Measurements from ENCODE around the gene FAHD1. TPM values are rescaled to one million over a fixed set of nuclear protein-coding genes. Genes with fewer than 3 reads are reported as not detected.

The FAHD1 gene
- total RNA-seq (22.5 TPM), polyA plus RNA-seq (23.6 TPM)
- long read RNA-seq, donor 1, partial matches to known transcripts = 0 of 2 reads
- long read RNA-seq, donor 1, other reads (novel, unspliced or antisense) = 0 of 2 reads
- long read RNA-seq, donor 2 = 0 reads
- long read RNA-seq, donor 3, transcript FAHD1-203 (1 exons, 1,974 nt) = major isoform, 31 of 31 reads
- long read RNA-seq, donor 3, partial matches to known transcripts = 0 of 31 reads
- long read RNA-seq, donor 3, other reads (novel, unspliced or antisense) = 0 of 31 reads
- long read RNA-seq, donor 4, transcript FAHD1-203 (1 exons, 1,974 nt) = major isoform, 13 of 13 reads
- long read RNA-seq, donor 4, partial matches to known transcripts = 0 of 13 reads
- long read RNA-seq, donor 4, other reads (novel, unspliced or antisense) = 0 of 13 reads
- long read RNA-seq, donor 5, transcript FAHD1-203 (1 exons, 1,974 nt) = major isoform, 43 of 43 reads
- long read RNA-seq, donor 5, partial matches to known transcripts = 0 of 43 reads
- long read RNA-seq, donor 5, other reads (novel, unspliced or antisense) = 0 of 43 reads
- long read RNA-seq, donor 6, transcript FAHD1-203 (1 exons, 1,974 nt) = major isoform, 13 of 13 reads
- long read RNA-seq, donor 6, partial matches to known transcripts = 0 of 13 reads
- long read RNA-seq, donor 6, other reads (novel, unspliced or antisense) = 0 of 13 reads
- long read RNA-seq, donor 7, transcript FAHD1-203 (1 exons, 1,974 nt) = major isoform, 21 of 21 reads
- long read RNA-seq, donor 7, partial matches to known transcripts = 0 of 21 reads
- long read RNA-seq, donor 7, other reads (novel, unspliced or antisense) = 0 of 21 reads
- long read RNA-seq, donor 8, transcript FAHD1-203 (1 exons, 1,974 nt) = major isoform, 5 of 5 reads
- long read RNA-seq, donor 8, partial matches to known transcripts = 0 of 5 reads
- long read RNA-seq, donor 8, other reads (novel, unspliced or antisense) = 0 of 5 reads
- long read RNA-seq, donor 9, transcript FAHD1-203 (1 exons, 1,974 nt) = major isoform, 9 of 9 reads
- long read RNA-seq, donor 9, partial matches to known transcripts = 0 of 9 reads
- long read RNA-seq, donor 9, other reads (novel, unspliced or antisense) = 0 of 9 reads
- long read RNA-seq, donor 10, transcript FAHD1-203 (1 exons, 1,974 nt) = major isoform, 13 of 13 reads
- long read RNA-seq, donor 10, partial matches to known transcripts = 0 of 13 reads
- long read RNA-seq, donor 10, other reads (novel, unspliced or antisense) = 0 of 13 reads

DNA sequence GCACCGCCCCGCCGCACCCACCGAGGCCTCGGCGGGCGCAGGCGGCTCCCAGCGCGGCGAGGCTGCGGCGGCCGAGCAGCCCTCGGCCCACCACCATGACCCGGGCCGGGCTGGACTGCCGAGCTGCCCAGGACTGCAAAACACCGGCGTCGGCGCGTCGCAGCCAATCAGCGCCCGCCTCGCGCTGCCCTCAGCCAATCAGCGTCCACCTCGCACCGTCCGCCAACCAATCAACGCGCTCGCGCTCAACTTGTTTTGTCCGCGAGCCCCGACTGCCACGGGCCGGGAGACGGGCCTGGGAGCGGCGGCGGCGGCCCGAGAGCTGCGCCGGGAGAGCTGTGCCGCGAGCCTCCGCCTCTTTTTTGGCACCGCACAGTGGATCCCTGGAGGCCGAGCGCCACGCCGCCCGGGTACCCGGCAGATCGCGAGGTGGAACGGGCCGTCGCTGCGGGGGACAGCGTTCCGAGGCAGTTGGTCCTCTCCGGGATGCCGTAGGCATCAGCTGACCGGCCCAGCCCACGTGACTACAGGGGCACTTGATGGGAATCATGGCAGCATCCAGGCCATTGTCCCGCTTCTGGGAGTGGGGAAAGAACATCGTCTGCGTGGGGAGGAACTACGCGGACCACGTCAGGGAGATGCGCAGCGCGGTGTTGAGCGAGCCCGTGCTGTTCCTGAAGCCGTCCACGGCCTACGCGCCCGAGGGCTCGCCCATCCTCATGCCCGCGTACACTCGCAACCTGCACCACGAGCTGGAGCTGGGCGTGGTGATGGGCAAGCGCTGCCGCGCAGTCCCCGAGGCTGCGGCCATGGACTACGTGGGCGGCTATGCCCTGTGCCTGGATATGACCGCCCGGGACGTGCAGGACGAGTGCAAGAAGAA is at the start of gene FAHD1, which contains the start of gene HAGH:
TSS of gene FAHD1 (plus strand) at position 516 of the 883 bp plus-strand sequence. CDS start at position 549, 33 bp downstream.
TSS of gene HAGH (minus strand) at position 135 of the 883 bp plus-strand sequence. CDS start at position 97, 38 bp downstream.
- peak; percentile 76 to 95 (median 91) for DNase-seq (ENCODE audit: low read depth in 6 of 9, low spot score in 9 of 9)
- no peaks in the 10 kb centered on the region for H3K9me3 ChIP-seq (ENCODE audit: control insufficient read depth in 2 of 2, insufficient read depth in 1 of 2, low read length in 1 of 2)
- peak within 1 kb of the TSS; percentile 72 to 94 for H3K4me3 ChIP-seq (ENCODE audit: low read length in 2 of 2)
- WGBS = under 1% methylated on average over 104 of the region's 104 CpGs
- H3K27ac ChIP-seq (ENCODE audit: low read depth in 1 of 2, low read length in 1 of 2) = peak within 1 kb of the TSS; percentile 38 to 83
- peaks cover 5 to 19% of the 10 kb centered on the region in 2 donors for H3K36me3 ChIP-seq (ENCODE audit: control insufficient read depth in 2 of 2, insufficient read depth in 2 of 2, low read length in 1 of 2)
- peaks cover 0 to 12% of the 10 kb centered on the region in 2 donors for H3K27me3 ChIP-seq (ENCODE audit: control insufficient read depth in 2 of 2, insufficient read depth in 1 of 2, low read length in 1 of 2)
- H3K4me1 ChIP-seq (ENCODE audit: control insufficient read depth in 2 of 2, insufficient read depth in 2 of 2, low read length in 2 of 2) = peaks cover 13 to 30% of the 10 kb centered on the region in 2 donors

DNA sequence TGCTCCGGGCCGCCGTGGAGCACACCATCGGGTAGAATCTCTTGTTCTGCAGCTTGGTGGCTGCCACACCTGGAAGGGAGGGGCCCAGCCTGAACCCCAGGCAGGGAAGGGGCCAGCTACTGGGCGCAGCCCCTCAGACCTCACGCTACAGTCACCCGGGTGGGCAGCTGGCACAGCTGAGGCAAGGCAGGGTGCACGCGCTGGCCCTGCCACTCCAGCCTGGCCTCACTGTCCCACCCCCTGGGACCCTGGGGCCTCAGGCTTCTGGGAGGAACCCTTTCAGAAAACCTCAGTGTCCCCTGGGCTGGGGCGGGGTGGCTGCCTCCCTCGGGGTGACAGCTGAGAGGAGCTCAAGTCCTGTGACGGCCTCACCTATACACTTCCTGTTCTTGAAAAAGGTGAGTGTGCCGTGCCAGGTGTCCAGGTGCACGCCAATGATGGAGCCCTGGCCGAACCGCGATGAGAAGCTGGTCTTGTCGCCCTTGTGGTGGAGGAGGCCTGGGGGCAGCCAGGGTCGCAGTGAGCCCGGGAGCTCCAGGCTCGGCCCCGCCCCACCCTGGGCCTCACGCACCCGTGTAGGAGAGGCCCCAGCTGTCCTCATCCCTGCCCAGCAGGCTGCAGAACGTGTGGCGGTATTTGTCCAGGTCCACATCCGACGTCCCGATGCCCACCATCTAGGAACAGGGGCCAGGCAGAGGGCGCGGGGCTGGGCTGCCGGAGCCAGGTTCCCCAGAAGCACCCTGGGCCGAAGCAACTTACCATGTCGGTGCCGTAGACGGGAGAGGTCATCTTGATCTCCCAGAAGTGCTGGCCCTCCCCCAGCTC is 49.4 kb upstream of the FAHD1 start:
- 97% methylated on average over 36 of the region's 36 CpGs for WGBS
- H3K9me3 ChIP-seq (ENCODE audit: control insufficient read depth in 2 of 2, insufficient read depth in 1 of 2, low read length in 1 of 2) = no peaks in the 10 kb centered on the region
- H3K4me1 ChIP-seq (ENCODE audit: control insufficient read depth in 2 of 2, insufficient read depth in 2 of 2, low read length in 2 of 2) = peaks cover 13 to 24% of the 10 kb centered on the region in 2 donors
- no peak overlapping the region for H3K4me3 ChIP-seq (ENCODE audit: low read length in 2 of 2)
- H3K27ac ChIP-seq (ENCODE audit: low read depth in 1 of 2, low read length in 1 of 2) = peak overlapping the region in 1 of 2 donors; percentile 22
- DNase-seq (ENCODE audit: low read depth in 6 of 9, low spot score in 9 of 9) = no peak
- no peaks in the 10 kb centered on the region for H3K27me3 ChIP-seq (ENCODE audit: control insufficient read depth in 2 of 2, insufficient read depth in 1 of 2, low read length in 1 of 2)
- peaks cover 59 to 66% of the 10 kb centered on the region in 2 donors for H3K36me3 ChIP-seq (ENCODE audit: control insufficient read depth in 2 of 2, insufficient read depth in 2 of 2, low read length in 1 of 2)

DNA sequence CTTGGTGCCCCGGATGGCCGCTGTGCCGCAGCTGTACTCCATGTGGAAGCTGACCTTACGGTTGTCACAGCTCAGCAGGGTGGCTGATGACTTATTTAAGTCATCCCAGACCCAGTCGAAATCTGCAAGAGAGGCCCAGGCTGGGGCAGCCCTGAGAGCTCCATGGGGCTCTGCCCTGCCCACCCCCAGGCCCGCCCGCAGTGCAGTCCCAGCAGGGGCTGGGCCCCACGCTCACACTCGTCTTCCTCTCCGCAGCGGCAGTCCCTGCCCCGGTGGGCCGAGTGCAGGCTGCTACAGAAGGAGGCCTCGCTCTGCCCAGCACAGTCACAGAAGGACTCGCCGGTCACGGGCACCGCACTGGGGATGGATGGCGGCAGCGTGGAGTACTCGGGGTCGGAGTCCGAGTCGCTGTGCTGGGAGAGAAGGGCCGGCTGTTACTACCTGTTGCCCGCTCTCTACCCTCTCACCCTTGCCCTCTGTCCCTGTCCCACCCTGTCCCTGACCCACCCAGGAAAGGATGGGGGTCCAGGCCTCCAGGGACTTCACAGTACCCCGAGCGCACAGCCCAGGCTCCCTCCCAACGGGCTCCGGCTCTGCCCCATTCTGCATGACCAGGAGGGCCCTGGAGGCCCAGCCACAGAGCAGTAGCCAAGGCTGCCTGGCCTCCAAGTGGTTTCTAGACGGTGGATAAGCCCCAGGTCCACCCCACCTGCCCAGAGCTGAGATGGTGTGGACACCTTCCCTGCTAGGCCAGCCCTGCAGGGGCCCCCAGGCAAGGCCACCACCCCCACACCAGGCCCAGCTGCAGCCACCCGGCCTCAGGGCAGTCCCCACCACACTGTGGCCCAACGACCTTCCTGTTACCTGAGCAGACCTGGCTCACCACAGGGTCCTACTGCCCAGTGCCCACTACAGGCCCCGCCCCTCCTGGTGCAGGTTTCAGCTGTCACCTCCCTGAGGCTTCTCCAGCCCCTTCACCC is 48.5 kb upstream of the FAHD1 start:
- Histone ChIP-seq H3K36me3 (ENCODE audit: control insufficient read depth in 2 of 2, insufficient read depth in 2 of 2, low read length in 1 of 2) (peaks cover 59 to 66% of the 10 kb centered on the region in 2 donors), H3K4me1 (ENCODE audit: control insufficient read depth in 2 of 2, insufficient read depth in 2 of 2, low read length in 2 of 2) (peaks cover 15 to 24% of the 10 kb centered on the region in 2 donors), H3K27me3 (ENCODE audit: control insufficient read depth in 2 of 2, insufficient read depth in 1 of 2, low read length in 1 of 2) (no peaks in the 10 kb centered on the region), H3K9me3 (ENCODE audit: control insufficient read depth in 2 of 2, insufficient read depth in 1 of 2, low read length in 1 of 2) (no peaks in the 10 kb centered on the region), H3K4me3 (ENCODE audit: low read length in 2 of 2) (no peak overlapping the region), H3K27ac (ENCODE audit: low read depth in 1 of 2, low read length in 1 of 2) (no peak overlapping the region)
- no peak for DNase-seq (ENCODE audit: low read depth in 6 of 9, low spot score in 9 of 9)
- WGBS = 97% methylated on average over 34 of the region's 34 CpGs

DNA sequence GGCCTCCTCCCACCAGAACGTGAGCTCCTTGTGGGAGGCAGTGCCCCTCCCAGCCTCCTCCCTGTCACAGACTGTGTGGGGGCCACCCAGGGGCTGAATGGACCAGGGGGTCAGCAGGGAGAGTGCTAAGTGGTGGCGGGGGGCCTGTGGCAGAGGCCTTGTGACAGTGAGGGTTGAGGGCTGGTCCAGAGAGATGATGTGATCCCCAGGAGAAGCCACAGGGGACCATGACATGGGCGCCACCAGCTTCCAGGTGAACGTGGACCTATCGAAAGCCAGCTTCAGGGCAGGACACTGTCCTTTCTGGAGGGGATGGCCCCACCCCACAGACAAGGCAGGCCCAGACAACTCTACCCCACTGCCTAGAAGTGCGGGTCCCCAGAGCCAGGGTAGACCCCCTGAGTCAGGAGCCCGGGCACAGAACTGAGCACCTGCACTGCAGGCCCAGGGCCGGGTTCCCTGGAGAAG is 47.7 kb upstream of the FAHD1 start:
- H3K4me1 ChIP-seq (ENCODE audit: control insufficient read depth in 2 of 2, insufficient read depth in 2 of 2, low read length in 2 of 2) = peaks cover 15 to 24% of the 10 kb centered on the region in 2 donors
- no peak overlapping the region for H3K4me3 ChIP-seq (ENCODE audit: low read length in 2 of 2)
- no peak overlapping the region for H3K27ac ChIP-seq (ENCODE audit: low read depth in 1 of 2, low read length in 1 of 2)
- no peaks in the 10 kb centered on the region for H3K27me3 ChIP-seq (ENCODE audit: control insufficient read depth in 2 of 2, insufficient read depth in 1 of 2, low read length in 1 of 2)
- H3K36me3 ChIP-seq (ENCODE audit: control insufficient read depth in 2 of 2, insufficient read depth in 2 of 2, low read length in 1 of 2) = peaks cover 62 to 69% of the 10 kb centered on the region in 2 donors
- no peaks in the 10 kb centered on the region for H3K9me3 ChIP-seq (ENCODE audit: control insufficient read depth in 2 of 2, insufficient read depth in 1 of 2, low read length in 1 of 2)
- no peak for DNase-seq (ENCODE audit: low read depth in 6 of 9, low spot score in 9 of 9)
- 96% methylated on average over 8 of the region's 8 CpGs for WGBS

DNA sequence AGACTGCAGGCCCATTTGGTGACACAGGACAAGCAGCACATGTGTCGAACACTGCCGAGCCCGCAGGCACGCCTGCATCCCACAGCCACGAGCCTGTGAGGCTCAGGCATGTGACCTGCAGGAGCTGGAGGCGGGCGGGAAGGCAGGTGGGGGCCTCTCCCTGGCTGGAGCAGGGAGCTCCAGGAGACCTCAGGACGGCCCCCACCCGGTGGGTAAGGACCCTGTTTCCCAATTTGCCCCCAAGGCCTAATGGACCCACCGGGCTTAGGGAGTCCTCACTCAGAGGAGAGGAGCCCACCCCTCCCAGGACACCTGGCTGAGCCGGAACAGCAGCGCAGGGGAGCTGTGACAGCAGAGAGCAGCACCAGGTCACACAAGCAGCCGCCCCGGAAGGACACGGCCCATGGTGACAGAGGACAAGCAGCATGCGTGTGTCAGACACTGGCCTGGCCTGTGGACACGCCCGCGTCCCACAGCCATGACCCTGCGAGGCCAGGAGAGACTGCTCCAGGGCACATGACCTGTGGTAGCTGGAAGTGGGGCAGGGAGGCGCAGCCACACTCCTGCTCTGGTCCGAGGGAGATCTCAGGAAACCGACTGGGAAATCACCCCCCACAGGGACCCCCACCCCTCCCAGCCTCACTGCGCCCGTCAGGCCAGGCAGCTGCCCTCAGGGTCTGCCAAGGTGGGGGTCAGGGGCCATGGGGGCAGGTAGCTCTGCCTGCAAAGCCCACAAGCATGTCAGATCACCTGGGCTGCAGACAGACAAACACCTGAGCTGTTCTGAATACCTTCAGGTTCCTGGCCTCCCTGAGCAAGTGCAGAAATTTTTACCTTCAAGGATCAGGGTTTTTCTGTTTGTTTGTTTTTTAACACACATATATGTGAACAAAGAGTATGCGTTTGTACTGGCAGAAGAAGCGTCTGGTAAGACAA is 47.0 kb upstream of the FAHD1 start:
- H3K4me3 ChIP-seq (ENCODE audit: low read length in 2 of 2) = no peak overlapping the region
- peaks cover 14 to 19% of the 10 kb centered on the region in 2 donors for H3K4me1 ChIP-seq (ENCODE audit: control insufficient read depth in 2 of 2, insufficient read depth in 2 of 2, low read length in 2 of 2)
- H3K27me3 ChIP-seq (ENCODE audit: control insufficient read depth in 2 of 2, insufficient read depth in 1 of 2, low read length in 1 of 2) = no peaks in the 10 kb centered on the region
- DNase-seq (ENCODE audit: low read depth in 6 of 9, low spot score in 9 of 9) = no peak
- H3K36me3 ChIP-seq (ENCODE audit: control insufficient read depth in 2 of 2, insufficient read depth in 2 of 2, low read length in 1 of 2) = peaks cover 63 to 65% of the 10 kb centered on the region in 2 donors
- no peak overlapping the region for H3K27ac ChIP-seq (ENCODE audit: low read depth in 1 of 2, low read length in 1 of 2)
- H3K9me3 ChIP-seq (ENCODE audit: control insufficient read depth in 2 of 2, insufficient read depth in 1 of 2, low read length in 1 of 2) = no peaks in the 10 kb centered on the region
- 97% methylated on average over 27 of the region's 27 CpGs for WGBS

DNA sequence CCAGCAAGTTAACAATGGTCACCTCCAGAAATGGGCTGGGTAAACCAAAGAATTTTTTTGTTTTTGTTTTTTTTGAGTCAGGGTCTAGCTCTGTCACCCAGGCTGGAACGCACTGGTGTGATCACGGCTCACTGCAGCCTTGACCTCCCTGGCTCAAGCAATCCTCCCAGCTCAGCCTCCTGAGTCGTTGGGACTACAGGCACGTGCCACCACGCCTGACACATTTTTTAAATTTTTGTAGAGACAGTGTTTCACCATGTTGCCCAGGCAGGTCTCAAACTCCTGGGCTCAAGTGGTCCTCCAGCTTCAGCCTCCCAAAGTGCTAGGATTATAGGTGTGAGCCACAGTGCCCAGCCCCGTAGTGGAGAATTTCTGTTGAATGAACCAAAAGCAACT is 46.3 kb upstream of the FAHD1 start:
- Histone ChIP-seq H3K27me3 (ENCODE audit: control insufficient read depth in 2 of 2, insufficient read depth in 1 of 2, low read length in 1 of 2) (no peaks in the 10 kb centered on the region), H3K9me3 (ENCODE audit: control insufficient read depth in 2 of 2, insufficient read depth in 1 of 2, low read length in 1 of 2) (no peaks in the 10 kb centered on the region), H3K4me3 (ENCODE audit: low read length in 2 of 2) (no peak overlapping the region), H3K36me3 (ENCODE audit: control insufficient read depth in 2 of 2, insufficient read depth in 2 of 2, low read length in 1 of 2) (peaks cover 61 to 64% of the 10 kb centered on the region in 2 donors), H3K27ac (ENCODE audit: low read depth in 1 of 2, low read length in 1 of 2) (no peak overlapping the region), H3K4me1 (ENCODE audit: control insufficient read depth in 2 of 2, insufficient read depth in 2 of 2, low read length in 2 of 2) (peaks cover 14 to 19% of the 10 kb centered on the region in 2 donors)
- 96% methylated on average over 6 of the region's 6 CpGs for WGBS
- DNase-seq (ENCODE audit: low read depth in 6 of 9, low spot score in 9 of 9) = no peak
